Uterus (tissue), 2 donors: ENCODE measurements around the gene SIGLEC12.

Experiments
- POLR2A ChIP-seq, 2 donors: fragments of 450-650 bp; IDR thresholded peaks; one replicate each; pipeline ENCODE4 v1.6.1; 2016; ENCODE audit warnings: antibody characterized with exemption in 2 of 2, mild to moderate bottlenecking in 1 of 2, moderate library complexity in 1 of 2
- TF ChIP-seq, protein P1 (sequence below), 4 experiments: fragments of 200-600 bp in 2 of 4; fragments of 450-650 bp in 2 of 4; sonication (generic) in 2 of 4; IDR thresholded peaks; one replicate each; pipeline ENCODE4 v1.5.1; 2016 to 2019; ENCODE audit warnings: antibody characterized with exemption in 4 of 4, mild to moderate bottlenecking in 2 of 4, moderate library complexity in 1 of 4

GRCh38 chr19:51469162-51469561 lies 32.4 kb downstream of the SIGLEC12 start:
- TF ChIP-seq POLR2A (IDR thresholded peaks at IDR 0.05) = no peak
- TF ChIP-seq, protein P1, sequence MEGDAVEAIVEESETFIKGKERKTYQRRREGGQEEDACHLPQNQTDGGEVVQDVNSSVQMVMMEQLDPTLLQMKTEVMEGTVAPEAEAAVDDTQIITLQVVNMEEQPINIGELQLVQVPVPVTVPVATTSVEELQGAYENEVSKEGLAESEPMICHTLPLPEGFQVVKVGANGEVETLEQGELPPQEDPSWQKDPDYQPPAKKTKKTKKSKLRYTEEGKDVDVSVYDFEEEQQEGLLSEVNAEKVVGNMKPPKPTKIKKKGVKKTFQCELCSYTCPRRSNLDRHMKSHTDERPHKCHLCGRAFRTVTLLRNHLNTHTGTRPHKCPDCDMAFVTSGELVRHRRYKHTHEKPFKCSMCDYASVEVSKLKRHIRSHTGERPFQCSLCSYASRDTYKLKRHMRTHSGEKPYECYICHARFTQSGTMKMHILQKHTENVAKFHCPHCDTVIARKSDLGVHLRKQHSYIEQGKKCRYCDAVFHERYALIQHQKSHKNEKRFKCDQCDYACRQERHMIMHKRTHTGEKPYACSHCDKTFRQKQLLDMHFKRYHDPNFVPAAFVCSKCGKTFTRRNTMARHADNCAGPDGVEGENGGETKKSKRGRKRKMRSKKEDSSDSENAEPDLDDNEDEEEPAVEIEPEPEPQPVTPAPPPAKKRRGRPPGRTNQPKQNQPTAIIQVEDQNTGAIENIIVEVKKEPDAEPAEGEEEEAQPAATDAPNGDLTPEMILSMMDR (IDR thresholded peaks at IDR 0.05) = no peak
